ENCODE data around the gene DCLK1. TPM values are rescaled to one million over a fixed set of nuclear protein-coding genes. Genes with fewer than 3 reads are reported as not detected.

DCLK1 gene
- total RNA-seq, 1 donor from 2014 or later, result 3.9 TPM

GRCh38 chr13:35882722-35883497, 248.3 kb downstream of the DCLK1 start:
- no peaks in the 10 kb centered on the region for H3K36me3 Mint-ChIP-seq (ENCODE audit: insufficient read depth)
- peaks cover 18% of the 10 kb centered on the region for H3K4me1 Mint-ChIP-seq (ENCODE audit: low read depth)
- DNase-seq (ENCODE audit: low spot score, unreplicated experiment), result no peak
- TF ChIP-seq CTCF (IDR thresholded peaks at IDR 0.05; ENCODE audit: unreplicated experiment), result no peak
- no peaks in the 10 kb centered on the region for H3K9me3 Mint-ChIP-seq (ENCODE audit: low read depth)
- H3K27me3 Mint-ChIP-seq, result peaks cover 90% of the 10 kb centered on the region
- H3K27ac Mint-ChIP-seq, result no peak overlapping the region
- no peak overlapping the region for H3K4me3 Mint-ChIP-seq (ENCODE audit: low read depth)

GRCh38 chr13:35881360-35881759, 249.8 kb downstream of the DCLK1 start:
- no peaks in the 10 kb centered on the region for H3K36me3 Mint-ChIP-seq (ENCODE audit: insufficient read depth)
- H3K9me3 Mint-ChIP-seq (ENCODE audit: low read depth), result no peaks in the 10 kb centered on the region
- no peak overlapping the region for H3K4me3 Mint-ChIP-seq (ENCODE audit: low read depth)
- no peak overlapping the region for H3K27ac Mint-ChIP-seq
- peaks cover 17% of the 10 kb centered on the region for H3K4me1 Mint-ChIP-seq (ENCODE audit: low read depth)
- H3K27me3 Mint-ChIP-seq, result peaks cover 87% of the 10 kb centered on the region
- TF ChIP-seq CTCF (IDR thresholded peaks at IDR 0.05; ENCODE audit: unreplicated experiment), result no peak
- DNase-seq (ENCODE audit: low spot score, unreplicated experiment), result no peak

GRCh38 chr13:35879111-35879510, 252.1 kb downstream of the DCLK1 start:
- Mint-ChIP-seq H3K27ac (no peak overlapping the region), H3K36me3 (ENCODE audit: insufficient read depth) (no peaks in the 10 kb centered on the region), H3K4me1 (ENCODE audit: low read depth) (peaks cover 10% of the 10 kb centered on the region), H3K4me3 (ENCODE audit: low read depth) (no peak overlapping the region), H3K27me3 (peaks cover 74% of the 10 kb centered on the region), H3K9me3 (ENCODE audit: low read depth) (no peaks in the 10 kb centered on the region)
- no peak for DNase-seq (ENCODE audit: low spot score, unreplicated experiment)
- TF ChIP-seq CTCF (IDR thresholded peaks at IDR 0.05; ENCODE audit: unreplicated experiment), result no peak

- TF ChIP-seq CTCF (IDR thresholded peaks at IDR 0.05; ENCODE audit: unreplicated experiment), result no peak
- Mint-ChIP-seq H3K4me3 (ENCODE audit: low read depth) (no peak overlapping the region), H3K9me3 (ENCODE audit: low read depth) (no peaks in the 10 kb centered on the region), H3K36me3 (ENCODE audit: insufficient read depth) (no peaks in the 10 kb centered on the region), H3K4me1 (ENCODE audit: low read depth) (peaks cover 8% of the 10 kb centered on the region), H3K27ac (no peak overlapping the region), H3K27me3 (peaks cover 55% of the 10 kb centered on the region)
- no peak for DNase-seq (ENCODE audit: low spot score, unreplicated experiment)
Measured at GRCh38 chr13:35876601-35877000, 254.6 kb downstream of the DCLK1 start.

- no peak for TF ChIP-seq CTCF (IDR thresholded peaks at IDR 0.05; ENCODE audit: unreplicated experiment)
- Mint-ChIP-seq H3K27me3 (peaks cover 58% of the 10 kb centered on the region), H3K36me3 (ENCODE audit: insufficient read depth) (no peaks in the 10 kb centered on the region), H3K4me3 (ENCODE audit: low read depth) (no peak overlapping the region), H3K9me3 (ENCODE audit: low read depth) (no peaks in the 10 kb centered on the region), H3K27ac (no peak overlapping the region), H3K4me1 (ENCODE audit: low read depth) (no peaks in the 10 kb centered on the region)
- no peak for DNase-seq (ENCODE audit: low spot score, unreplicated experiment)
Measured at GRCh38 chr13:35874704-35875103, 256.5 kb downstream of the DCLK1 start.
